Hepatic stellate cell (primary cell): ENCODE data around the gene SYT1.
"Not testable (repeated sequence)": the region's sequence is repeated elsewhere in the genome, so short reads cannot be mapped to it uniquely, and the experiment has no call there.

Experiments used
- DNase-seq: peaks from one replicate; pipeline ENCODE4 v3.0.0; 2011; ENCODE audit warnings: low spot score

The SYT1 gene

DNA sequence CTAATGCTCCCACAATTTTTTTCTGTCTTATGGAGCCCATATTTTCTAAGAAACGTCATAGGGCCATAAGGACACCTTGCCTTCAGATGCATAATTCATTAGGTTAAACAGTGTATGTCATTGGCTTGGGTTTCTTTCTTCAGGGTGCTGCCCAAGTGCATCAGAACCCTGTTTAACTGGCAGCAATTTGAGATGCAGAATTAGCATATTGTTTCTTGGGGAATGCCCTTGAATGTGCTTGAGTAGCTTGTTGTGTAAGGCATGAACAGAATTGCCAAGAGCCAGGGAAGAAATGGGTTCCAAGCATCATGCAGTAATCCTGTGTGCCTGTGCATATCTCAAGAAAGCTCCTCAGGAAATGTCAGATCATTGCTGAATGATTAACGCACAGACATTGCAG is 277.2 kb downstream of the SYT1 start:
- no peak for DNase-seq

DNA sequence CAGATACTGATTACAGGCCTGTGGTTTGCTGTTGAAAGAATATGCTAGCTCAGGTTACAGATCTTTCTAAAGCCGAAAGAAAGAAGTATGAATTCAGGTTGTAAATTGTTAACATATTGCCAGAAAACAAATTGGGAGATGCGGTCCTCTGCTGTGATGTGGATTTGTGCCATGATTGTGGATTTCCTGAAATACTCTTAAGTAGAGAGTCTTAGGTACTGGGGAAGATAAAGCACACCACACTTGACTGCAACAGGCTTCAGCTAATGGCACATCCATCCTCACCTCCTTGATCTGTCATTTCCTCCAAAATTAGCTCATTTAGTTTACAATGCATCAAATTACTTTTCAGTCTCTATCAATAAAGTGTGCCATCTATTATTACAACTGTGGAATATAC is 279.2 kb downstream of the SYT1 start:
- no peak for DNase-seq

DNA sequence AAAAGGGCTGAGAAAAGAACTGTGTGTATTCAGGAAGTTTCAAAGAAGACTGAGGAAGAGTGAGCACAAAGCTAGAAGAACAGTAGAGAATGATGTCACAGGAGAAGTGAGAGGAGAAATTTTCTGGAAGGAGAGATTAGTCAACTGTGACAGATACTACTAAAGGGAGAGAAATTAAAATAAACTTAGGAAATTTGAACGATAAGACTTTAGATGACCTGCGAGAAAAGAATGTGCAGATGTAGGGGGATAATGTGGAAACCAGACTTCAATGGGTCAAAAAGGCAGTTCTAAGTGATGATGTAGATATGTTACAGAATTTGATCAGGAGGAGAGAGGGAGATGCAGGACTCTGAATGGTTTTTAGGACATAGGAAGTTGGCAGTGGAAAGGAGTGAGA is 287.4 kb downstream of the SYT1 start:
- peak; percentile 7 for DNase-seq

- DNase-seq: no peak
Observed at GRCh38 chr12:79155683-79156082, 291.1 kb downstream of the SYT1 start.

DNA sequence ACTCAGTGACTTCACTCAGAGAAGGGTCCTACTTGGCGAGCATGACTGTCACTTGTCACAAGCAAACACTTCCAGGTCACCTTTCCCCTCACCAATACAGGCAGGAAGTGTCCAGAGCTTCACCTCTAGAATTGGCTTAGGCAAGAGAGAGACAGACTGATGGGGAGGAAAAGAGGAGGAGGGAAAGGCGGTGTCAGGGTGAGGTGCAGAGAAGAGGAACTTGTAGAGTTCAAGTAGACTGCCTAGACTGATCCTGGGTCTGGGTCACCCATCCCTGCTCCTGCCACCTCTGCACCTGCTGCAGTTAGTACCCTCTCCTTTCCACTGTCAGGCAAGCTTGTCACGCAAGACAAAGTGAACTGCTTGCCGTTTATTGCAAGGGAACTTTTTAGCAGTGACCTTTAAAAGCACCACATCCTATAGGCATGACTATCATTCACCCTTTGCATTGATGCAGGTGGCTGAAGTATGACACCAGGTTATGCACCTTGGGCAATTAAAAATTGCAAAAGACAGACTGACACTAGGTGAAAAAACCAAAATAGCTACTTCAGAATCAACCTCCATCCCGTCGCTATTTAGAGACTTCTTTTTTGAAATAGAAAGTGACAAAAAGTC is 292.4 kb downstream of the SYT1 start:
- DNase-seq: no peak

DNA sequence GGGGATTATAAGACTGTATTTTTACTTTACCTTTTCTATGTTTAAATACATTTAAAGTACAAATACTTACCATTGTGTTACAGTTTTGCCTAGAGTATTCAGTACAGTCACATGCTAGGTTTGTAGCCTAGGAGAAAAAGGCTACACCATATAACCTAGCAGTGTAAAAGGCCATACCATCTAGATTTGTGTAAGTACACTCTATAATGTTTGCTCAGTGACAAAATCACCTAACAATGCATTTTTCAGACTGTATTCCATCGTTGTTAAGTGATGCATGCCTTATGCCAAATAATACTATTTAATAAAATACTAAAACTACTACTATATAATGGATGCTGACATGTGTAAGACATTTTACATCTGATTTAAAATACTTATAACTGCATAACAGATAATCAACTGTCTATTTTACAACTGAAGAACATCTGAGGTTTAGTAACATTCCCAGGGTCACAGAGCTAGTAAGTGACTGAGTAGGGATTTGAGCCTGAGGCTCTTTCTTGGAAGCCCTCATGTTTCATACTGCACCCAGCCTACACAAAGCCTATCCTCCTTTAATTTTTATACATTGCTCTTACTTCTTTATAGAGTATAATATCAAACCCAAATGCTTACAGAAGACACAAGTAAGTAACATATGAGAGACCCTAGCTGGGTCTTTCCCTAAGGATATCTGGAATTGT is 296.8 kb downstream of the SYT1 start:
- DNase-seq: no peak

DNA sequence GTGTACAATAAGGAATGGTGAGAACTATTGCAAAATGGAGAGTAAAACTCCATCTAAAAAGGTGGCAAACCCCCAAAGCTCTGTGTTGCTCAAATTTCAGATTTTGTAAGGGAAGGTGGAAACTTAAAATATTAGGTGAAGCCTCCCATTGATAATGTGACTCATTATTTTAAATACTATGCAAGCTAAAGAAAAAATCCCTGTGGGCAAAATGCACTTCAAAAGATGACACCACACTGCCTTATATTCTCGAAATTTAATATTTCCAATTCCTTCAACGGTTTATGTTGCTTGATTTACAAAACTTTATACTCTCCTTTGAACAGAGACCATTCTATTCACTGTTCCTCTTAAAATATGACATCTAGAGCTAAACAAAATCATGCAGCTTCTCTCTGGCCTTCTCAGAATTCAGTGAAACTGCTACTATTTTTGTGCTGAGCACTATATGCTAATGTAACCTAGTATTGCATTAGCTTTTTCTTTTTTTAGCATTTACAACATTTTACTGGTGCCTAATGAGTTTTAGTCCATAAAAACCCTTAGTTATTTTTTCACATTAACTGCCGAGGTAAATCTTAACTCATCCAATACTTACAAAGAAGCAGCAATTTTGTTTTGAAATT is 297.7 kb downstream of the SYT1 start:
- no peak for DNase-seq

GRCh38 chr12:79162948-79163347 is 298.4 kb downstream of the SYT1 start:
- no peak for DNase-seq

DNA sequence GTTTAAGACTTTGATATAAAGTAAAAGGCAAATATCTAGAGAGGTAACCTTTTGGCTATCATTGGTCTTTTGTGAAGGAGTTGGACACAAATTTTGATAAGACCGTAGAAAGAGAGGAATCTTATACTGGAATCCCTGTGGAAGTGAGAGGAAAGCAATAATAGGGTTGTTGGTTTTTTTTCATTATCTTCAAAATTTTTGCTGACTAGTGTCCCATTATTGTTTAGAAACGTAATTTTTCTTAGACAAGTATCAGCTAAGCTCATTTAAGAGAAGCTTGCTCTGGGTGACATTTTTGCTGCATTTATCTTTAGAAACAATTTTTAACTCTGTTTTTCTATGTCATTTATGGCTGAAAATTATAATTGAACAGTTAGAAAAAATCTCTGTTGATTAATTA is 300.3 kb downstream of the SYT1 start:
- no peak for DNase-seq

DNA sequence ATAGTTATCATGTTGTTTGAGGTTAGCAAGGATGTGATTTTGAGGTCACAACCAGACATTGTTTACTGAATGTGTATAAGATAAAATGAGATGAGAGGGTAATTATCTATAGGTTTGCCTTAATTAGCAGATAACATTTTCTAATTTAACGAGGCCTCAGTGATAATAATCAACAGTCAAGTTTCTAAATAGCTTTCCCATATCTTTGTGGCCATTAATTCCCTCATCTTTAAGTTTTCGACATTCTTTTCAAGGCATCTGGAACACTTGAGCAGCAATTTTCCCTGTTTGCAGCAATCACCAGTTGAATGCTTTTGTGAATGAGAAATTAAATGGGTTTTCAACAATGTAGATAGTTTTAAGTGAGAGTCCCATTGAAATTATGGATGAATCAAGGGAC is 304.1 kb downstream of the SYT1 start:
- DNase-seq: no peak

- DNase-seq: peak; percentile 4
Observed at GRCh38 chr12:79174626-79175025, 310.1 kb downstream of the SYT1 start.

- DNase-seq: no peak
Observed at GRCh38 chr12:79183003-79183402, 318.4 kb downstream of the SYT1 start.

DNA sequence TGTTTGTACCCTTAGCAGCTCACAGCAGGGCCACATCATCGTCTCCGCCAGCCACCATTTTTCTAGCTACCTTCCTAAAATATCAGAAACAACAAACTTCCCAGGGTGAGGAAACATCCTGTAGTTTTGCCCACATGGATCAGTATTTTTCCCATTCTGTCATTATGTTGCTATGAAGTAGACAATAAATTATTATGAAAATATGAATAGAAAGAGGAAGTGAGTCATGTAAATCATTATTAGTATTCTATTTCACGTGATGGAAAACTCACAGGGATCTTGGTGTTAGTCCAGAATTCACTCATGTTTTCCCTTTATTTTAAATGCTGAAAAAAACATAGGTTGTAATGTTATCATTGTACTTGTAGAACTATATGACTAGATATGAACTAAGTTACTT is 319.4 kb downstream of the SYT1 start:
- DNase-seq: no peak

DNA sequence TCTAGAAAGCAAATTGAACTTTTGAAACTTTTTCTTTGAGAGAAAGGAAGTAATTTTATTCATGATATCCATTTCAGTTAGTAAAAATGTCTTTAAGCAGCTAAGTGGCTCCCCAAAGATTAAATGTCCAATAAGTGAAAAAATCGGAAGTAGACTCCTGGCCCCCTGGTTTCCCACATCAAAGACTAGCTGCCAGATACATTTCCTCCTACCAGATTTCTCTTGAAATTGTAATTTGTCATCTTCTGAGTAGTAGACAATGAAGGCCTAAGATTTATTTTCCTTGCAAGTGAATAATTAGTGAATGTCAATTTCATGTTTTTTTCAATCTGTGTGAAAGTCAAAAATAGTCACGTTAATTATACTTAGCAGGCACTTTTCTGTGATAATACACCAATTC is 321.9 kb downstream of the SYT1 start:
- DNase-seq: no peak

DNA sequence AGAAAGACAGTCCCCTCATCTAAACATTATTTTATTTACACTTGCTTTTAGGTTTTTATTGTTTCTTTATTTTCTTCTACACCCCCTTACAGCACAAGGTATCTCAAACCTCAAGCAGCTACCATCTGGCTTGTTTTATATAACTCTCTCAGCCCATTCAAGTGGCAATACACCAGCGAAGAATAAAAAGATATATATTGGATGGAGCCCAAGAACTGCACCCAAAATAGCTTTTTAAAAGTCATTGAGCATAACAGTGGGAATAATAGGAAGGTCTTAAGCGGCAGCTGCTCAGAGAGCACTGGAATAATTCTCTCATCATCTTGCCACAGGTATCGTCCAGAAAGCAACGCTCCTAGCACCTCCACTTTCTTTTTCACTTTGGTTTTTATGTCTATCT is 322.5 kb downstream of the SYT1 start:
- DNase-seq: no peak

- DNase-seq: no peak
Observed at GRCh38 chr12:79191391-79191790, 326.8 kb downstream of the SYT1 start.

GRCh38 chr12:79194595-79194994 is 330.0 kb downstream of the SYT1 start:
- no peak for DNase-seq

DNA sequence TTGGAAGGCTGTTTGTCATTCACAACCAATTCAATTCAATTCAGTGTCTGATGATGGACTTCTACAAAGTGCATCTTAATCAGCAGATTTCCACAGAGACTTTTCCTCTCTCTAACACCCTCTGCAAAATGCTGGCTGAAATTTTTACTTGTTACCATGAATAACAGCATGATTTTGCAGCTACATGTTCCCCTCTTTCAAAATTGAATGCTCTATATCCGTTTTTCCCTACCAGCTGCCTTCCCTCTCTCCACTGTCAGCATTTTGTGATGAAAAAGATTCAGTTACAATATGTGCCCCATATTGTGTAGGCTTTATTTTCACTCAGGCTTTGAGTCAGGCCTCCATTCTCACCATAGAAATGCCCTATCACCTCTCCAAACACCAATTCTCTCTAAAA is 334.6 kb downstream of the SYT1 start:
- DNase-seq: no peak

DNA sequence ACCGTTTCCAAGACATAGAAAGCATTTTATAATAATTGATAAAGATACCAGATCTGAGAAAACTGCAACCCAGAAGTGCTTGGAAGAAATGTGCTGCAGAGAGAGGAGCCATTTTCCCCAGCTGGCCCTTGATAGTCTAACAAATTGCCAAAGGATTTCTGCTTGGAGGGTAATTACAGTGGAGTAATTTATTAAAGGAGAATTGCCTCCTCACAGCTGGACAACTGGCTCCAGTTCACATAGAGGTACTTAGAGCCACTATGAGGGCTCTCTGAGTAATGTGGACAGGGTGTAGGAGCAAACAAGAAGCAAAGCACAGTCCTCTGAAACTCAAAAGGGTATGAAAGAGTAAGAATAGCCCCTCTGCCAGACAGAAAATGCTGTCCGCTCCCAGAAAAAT is 335.6 kb downstream of the SYT1 start:
- DNase-seq: no peak

GRCh38 chr12:79203058-79203647 is 338.6 kb downstream of the SYT1 start:
- DNase-seq: no peak

DNA sequence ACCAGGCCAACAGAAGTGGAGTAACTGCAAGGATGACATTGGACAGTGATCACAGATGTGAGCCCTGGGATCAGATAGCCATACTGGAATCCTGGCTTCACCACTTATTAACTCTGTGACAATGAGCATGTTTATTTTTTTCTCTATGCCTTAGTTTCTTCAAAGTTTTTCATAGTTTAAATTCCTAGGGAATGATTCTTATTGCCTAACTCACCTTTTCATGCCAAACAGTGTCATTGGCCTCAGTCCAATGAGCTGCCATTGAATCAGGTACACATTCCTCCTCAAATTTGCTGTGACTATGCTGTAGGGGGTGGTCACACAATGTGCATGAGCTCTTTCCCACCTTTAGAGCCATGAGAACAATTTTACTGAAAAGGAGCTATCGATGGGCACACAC is 342.3 kb downstream of the SYT1 start:
- DNase-seq: no peak

DNA sequence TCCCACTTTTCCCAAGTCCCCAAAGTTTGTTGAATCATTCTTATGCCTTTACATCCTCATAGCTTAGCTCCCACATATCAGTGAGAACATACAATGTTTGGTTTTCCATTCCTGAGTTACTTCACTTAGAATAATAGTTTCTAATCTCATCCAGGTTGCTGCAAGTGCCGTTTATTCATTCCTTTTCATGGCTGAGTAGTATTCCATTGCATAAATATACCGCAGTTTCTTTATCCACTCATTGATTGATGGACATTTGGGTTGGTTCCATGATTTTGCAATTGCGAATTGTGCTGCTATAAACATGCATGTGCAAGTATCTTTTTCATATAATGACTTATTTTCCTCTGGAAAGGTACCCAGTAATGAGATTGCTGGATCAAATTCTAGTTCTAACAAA is 345.8 kb downstream of the SYT1 start:
- DNase-seq: not testable (repeated sequence)

DNA sequence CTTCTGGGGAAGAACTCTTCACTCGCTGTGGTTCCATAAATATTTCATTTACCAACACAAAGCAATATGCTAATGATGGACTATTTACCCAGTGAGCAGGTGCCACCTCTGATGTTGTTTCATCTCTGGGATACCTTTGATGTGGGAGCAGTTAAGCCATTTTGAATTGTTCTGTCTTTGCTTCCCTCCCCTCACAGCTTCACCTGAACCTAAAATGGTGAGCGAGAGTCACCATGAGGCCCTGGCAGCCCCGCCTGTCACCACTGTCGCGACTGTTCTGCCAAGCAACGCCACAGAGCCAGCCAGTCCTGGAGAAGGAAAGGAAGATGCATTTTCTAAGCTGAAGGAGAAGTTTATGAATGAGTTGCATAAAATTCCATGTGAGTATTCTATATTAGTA is 352.7 kb downstream of the SYT1 start:
- no peak for DNase-seq
